GM23248 (cell line): ENCODE data around the gene WHRN.

Experiments used
- EZH2 ChIP-seq: fragments of 200-600 bp; sonication (generic); IDR thresholded peaks from 2 replicates; pipeline ENCODE4 v1.6.1; 2018; ENCODE audit warnings: antibody characterized with exemption, mild to moderate bottlenecking; ENCODE audit not compliant: insufficient read depth, poor library complexity, severe bottlenecking
- EZH2phosphoT487 ChIP-seq: fragments of 200-600 bp; sonication (generic); IDR thresholded peaks from 2 replicates; pipeline ENCODE4 v1.6.1; 2018; ENCODE audit warnings: antibody characterized with exemption, moderate library complexity, mild to moderate bottlenecking, low read depth; ENCODE audit not compliant: insufficient read depth

- TF ChIP-seq EZH2 (no peak), EZH2phosphoT487 (no peak)
Measured at GRCh38 chr9:114470121-114470520, 35.2 kb downstream of the WHRN start.
